ENCODE data around the gene QKI.

GRCh38 chr6:163377561-163377960 is 37.0 kb upstream of the QKI start:
- TF ChIP-seq, protein P1, sequence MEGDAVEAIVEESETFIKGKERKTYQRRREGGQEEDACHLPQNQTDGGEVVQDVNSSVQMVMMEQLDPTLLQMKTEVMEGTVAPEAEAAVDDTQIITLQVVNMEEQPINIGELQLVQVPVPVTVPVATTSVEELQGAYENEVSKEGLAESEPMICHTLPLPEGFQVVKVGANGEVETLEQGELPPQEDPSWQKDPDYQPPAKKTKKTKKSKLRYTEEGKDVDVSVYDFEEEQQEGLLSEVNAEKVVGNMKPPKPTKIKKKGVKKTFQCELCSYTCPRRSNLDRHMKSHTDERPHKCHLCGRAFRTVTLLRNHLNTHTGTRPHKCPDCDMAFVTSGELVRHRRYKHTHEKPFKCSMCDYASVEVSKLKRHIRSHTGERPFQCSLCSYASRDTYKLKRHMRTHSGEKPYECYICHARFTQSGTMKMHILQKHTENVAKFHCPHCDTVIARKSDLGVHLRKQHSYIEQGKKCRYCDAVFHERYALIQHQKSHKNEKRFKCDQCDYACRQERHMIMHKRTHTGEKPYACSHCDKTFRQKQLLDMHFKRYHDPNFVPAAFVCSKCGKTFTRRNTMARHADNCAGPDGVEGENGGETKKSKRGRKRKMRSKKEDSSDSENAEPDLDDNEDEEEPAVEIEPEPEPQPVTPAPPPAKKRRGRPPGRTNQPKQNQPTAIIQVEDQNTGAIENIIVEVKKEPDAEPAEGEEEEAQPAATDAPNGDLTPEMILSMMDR (IDR thresholded peaks at IDR 0.05; ENCODE audit: insufficient read depth, low read depth, low read length), result no peak
- TF ChIP-seq EZH2 (IDR thresholded peaks at IDR 0.05; ENCODE audit: insufficient read depth, low read length), result no peak
